HG02870 (cell line): Measurements from ENCODE around the gene TMEM141.
"Not testable (repeated sequence)": the region's sequence is repeated elsewhere in the genome, so short reads cannot be mapped to it uniquely, and the experiment has no call there.

ENCODE experiments used
- ATAC-seq: cut with Tn5 transposase; IDR thresholded peaks from one replicate; pipeline ENCODE4 v1.9.1; 2021; ENCODE audit warnings: mild to moderate bottlenecking, moderate library complexity; ENCODE audit not compliant: unreplicated experiment

TMEM141 gene

GRCh38 chr9:136829981-136830885, 39.1 kb downstream of the TMEM141 start:
- ATAC-seq = no peak

GRCh38 chr9:136831002-136831719, 40.0 kb downstream of the TMEM141 start:
- no peak for ATAC-seq

- no peak for ATAC-seq
Measured at GRCh38 chr9:136831720-136832104, 40.6 kb downstream of the TMEM141 start.

GRCh38 chr9:136832581-136832980, 41.4 kb downstream of the TMEM141 start:
- ATAC-seq = no peak

GRCh38 chr9:136833381-136834048, 42.4 kb downstream of the TMEM141 start:
- not testable (repeated sequence) for ATAC-seq

GRCh38 chr9:136835162-136835931, 44.2 kb downstream of the TMEM141 start:
- ATAC-seq = no peak

- no peak for ATAC-seq
Measured at GRCh38 chr9:136835932-136836904, 45.1 kb downstream of the TMEM141 start.

GRCh38 chr9:136837146-136837855, 46.2 kb downstream of the TMEM141 start:
- no peak for ATAC-seq

- not testable (repeated sequence) for ATAC-seq
Measured at GRCh38 chr9:136837856-136838277, 46.7 kb downstream of the TMEM141 start.

- no peak for ATAC-seq
Measured at GRCh38 chr9:136838314-136839228, 47.4 kb downstream of the TMEM141 start.

GRCh38 chr9:136839229-136840139, 48.3 kb downstream of the TMEM141 start:
- no peak for ATAC-seq

GRCh38 chr9:136840140-136840876, 49.2 kb downstream of the TMEM141 start:
- ATAC-seq = no peak

- ATAC-seq = no peak
Measured at GRCh38 chr9:136840877-136841645, 49.9 kb downstream of the TMEM141 start.

- ATAC-seq = not testable (repeated sequence)
Measured at GRCh38 chr9:136841646-136842379, 50.7 kb downstream of the TMEM141 start.
